K562 (cell line): ENCODE data around the gene CHSY1. TPM values are rescaled to one million over a fixed set of nuclear protein-coding genes. Genes with fewer than 3 reads are reported as not detected.

Source experiments
- ATAC-seq: fragments of 200-7000 bp; cut with Tn5 transposase; 3 replicates; pipeline ENCODE4 v1.9.1; 2020; ENCODE audit warnings: moderate library complexity
- BruUV-seq: library from RNA; stranded (reverse); fragments of 400-500 nt; replicated peaks from 2 replicates; lab custom pipeline; 2021; lab: Mats Ljungman, UMichigan
- CTCF ChIA-PET: fragments of 300-600 bp; formaldehyde crosslinking; extraction: SDS; loops from one replicate; lab custom pipeline; 2021; ENCODE audit warnings: low intra/inter-chr PET ratio; lab: Yijun Ruan, JAX
- POLR2A ChIA-PET: fragments of 300-600, 350-650 bp; sonication (Branson Sonifier 250); formaldehyde crosslinking; extraction: SDS; loops from one replicate; lab custom pipeline; 2021; ENCODE audit warnings: antibody characterized with exemption, inconsistent platforms; lab: Yijun Ruan, JAX
- DNase-seq, 4 experiments: peaks; one replicate each; pipeline versions ENCODE4 v3.0.0 to v3.0.0-alpha.2; 2011 to 2018; ENCODE audit warnings: low spot score in 3 of 4, mixed read lengths in 3 of 4; ENCODE audit errors: extremely low read depth in 1 of 4
- FAIRE-seq: peaks from 2 replicates; lab custom pipeline; 2011; peaks lifted over from hg19 to GRCh38; lab: Jason Lieb, UNC
- H2AFZ ChIP-seq: 2 replicates; pipeline ENCODE4 v1.6.0; 2011; ENCODE audit warnings: low read depth, low read length, control low read depth, inconsistent platforms
- H3K27ac ChIP-seq: fragments of 200-600 bp; 3 replicates; pipeline ENCODE4 v1.8.0; 2011; ENCODE audit warnings: low read depth, mild to moderate bottlenecking, control low read depth, inconsistent platforms, low read length, moderate library complexity, mixed read lengths; ENCODE audit errors: extremely low read depth
- H3K27me3 ChIP-seq, 2 experiments: fragments of 300-600 bp in 1 of 2; 2 replicates in 1 of 2; 3 replicates in 1 of 2; pipeline versions ENCODE4 v1.6.0 to v1.8.0; 2011; ENCODE audit warnings: inconsistent platforms in 2 of 2, low read length in 2 of 2, mild to moderate bottlenecking in 1 of 2, mixed read lengths in 1 of 2, moderate library complexity in 1 of 2; ENCODE audit not compliant: control insufficient read depth in 2 of 2, insufficient read depth in 2 of 2
- H3K36me3 ChIP-seq: fragments of 300-600 bp; 3 replicates; pipeline ENCODE4 v1.8.0; 2011; ENCODE audit warnings: mild to moderate bottlenecking, low read length, inconsistent platforms; ENCODE audit not compliant: control insufficient read depth, insufficient read depth
- H3K4me1 ChIP-seq, 2 experiments: fragments of 200-600 bp in 1 of 2; replicated peaks in 1 of 2; 2 replicates in 1 of 2; 3 replicates in 1 of 2; pipeline versions ENCODE4 v1.5.1 to v1.8.0; 2011; ENCODE audit warnings: inconsistent platforms in 2 of 2, low read length in 2 of 2, mild to moderate bottlenecking in 1 of 2, mixed read lengths in 1 of 2, moderate library complexity in 1 of 2; ENCODE audit not compliant: control insufficient read depth in 2 of 2, insufficient read depth in 2 of 2
- H3K4me2 ChIP-seq: 2 replicates; pipeline ENCODE4 v1.6.1; 2011; ENCODE audit warnings: low read length, control low read depth, inconsistent platforms, mixed read lengths; ENCODE audit not compliant: insufficient read depth
- H3K4me3 ChIP-seq: fragments of 200-600 bp; sonication (generic), shearing (Covaris generic); 2 replicates; pipeline ENCODE4 v1.5.1; 2016; ENCODE audit warnings: control low read depth, inconsistent platforms
- H3K79me2 ChIP-seq: fragments of 200-600 bp; 3 replicates; pipeline ENCODE4 v1.8.0; 2011; ENCODE audit warnings: low read length, inconsistent platforms; ENCODE audit not compliant: control insufficient read depth, insufficient read depth
- H3K9ac ChIP-seq, 2 experiments: 2 replicates each; pipeline versions ENCODE4 v1.6.0 to v1.6.1; 2011; ENCODE audit warnings: low read depth in 2 of 2, low read length in 2 of 2, control low read depth in 1 of 2, inconsistent platforms in 1 of 2, mild to moderate bottlenecking in 1 of 2, mixed read lengths in 1 of 2; ENCODE audit not compliant: insufficient read depth in 1 of 2
- H3K9me1 ChIP-seq: one replicate; pipeline ENCODE4 v1.6.0; 2011; ENCODE audit warnings: inconsistent platforms, mild to moderate bottlenecking, low read length, moderate library complexity; ENCODE audit not compliant: control insufficient read depth, insufficient read depth
- H3K9me3 ChIP-seq: replicated peaks from 2 replicates; pipeline ENCODE4 v1.5.1; 2011; ENCODE audit warnings: low read depth, low read length, inconsistent platforms; ENCODE audit not compliant: control insufficient read depth, insufficient read depth
- H4K20me1 ChIP-seq: replicated peaks from 2 replicates; pipeline ENCODE4 v1.6.1; 2011; ENCODE audit warnings: low read length, inconsistent platforms, mixed read lengths; ENCODE audit not compliant: control insufficient read depth, insufficient read depth
- C11orf30 ChIP-seq: fragments of 450-650 bp; IDR thresholded peaks from 2 replicates; pipeline ENCODE4 v1.6.1; 2016; ENCODE audit warnings: low read depth, mild to moderate bottlenecking
- KAT7 ChIP-seq: sonication (generic); formaldehyde crosslinking; IDR thresholded peaks from 2 replicates; pipeline ENCODE4 v1.8.0; 2022; ENCODE audit warnings: missing genetic modification reagents, mild to moderate bottlenecking, borderline replicate concordance
- LARP7 ChIP-seq: fragments of 450-650 bp; IDR thresholded peaks from 2 replicates; pipeline ENCODE4 v1.6.1; 2016
- ZNF316 ChIP-seq: fragments of 450-650 bp; IDR thresholded peaks from 2 replicates; pipeline ENCODE4 v1.6.1; 2016
- WGBS: fragments of 100-300 bp; shearing (Covaris generic); methylation state at CpG from one replicate; pipeline ENCODE4 v1.1.6; 2016; ENCODE audit warnings: low coverage, mixed read lengths; ENCODE audit not compliant: insufficient coverage; ENCODE audit errors: missing lambda C conversion rate; 5-methylcytosine and 5-hydroxymethylcytosine counted together
- in situ Hi-C: fragments of 300-500 bp; cut with MboI; formaldehyde crosslinking; loops from 4 replicates; pipeline ENCODE4 v1.15.0; 2018; ENCODE audit warnings: inconsistent platforms, mixed read lengths
- intact Hi-C: fragments of 100-400 bp; cut with micrococcal nuclease; formaldehyde crosslinking; loops from 2 replicates; pipeline ENCODE4 v1.14.2; 2022
- polyA plus RNA-seq, 8 experiments: library from polyadenylated mRNA; depleted of rRNA in 4 of 8; stranded (reverse) in 5 of 8; unstranded in 3 of 8; fragments of >200 nt; fragmentation: Nextera tagmentation in 2 of 8; fragmentation: Illumina TruSeq in 1 of 8; extraction: Ambion mirVana in 2 of 8; extraction: Trizol in 1 of 8; gene quantifications; 2 replicates each; pipeline versions ENCODE4 v1.2.1 to v1.2.3, GENCODE V29; 2011 to 2014; ENCODE audit warnings: inconsistent platforms in 1 of 8, missing spikeins in 1 of 8
- total RNA-seq, 7 experiments: library from RNA; depleted of rRNA in 6 of 7; stranded (reverse); fragments of >200 nt in 6 of 7; fragmentation: Illumina TruSeq in 2 of 7; extraction: Trizol in 2 of 7; gene quantifications; 2 replicates each; pipeline versions ENCODE4 v1.2.1 to v1.2.3, GENCODE V29; 2011 to 2021; ENCODE audit warnings: low replicate concordance in 1 of 7

Gene CHSY1
- total and polyA plus RNA-seq, 9 of the 15 experiments (the other 6 are each of a cell fraction or from before 2014, with no cell fraction given) = 7.0 to 16.4 (median 13.4) TPM

DNA sequence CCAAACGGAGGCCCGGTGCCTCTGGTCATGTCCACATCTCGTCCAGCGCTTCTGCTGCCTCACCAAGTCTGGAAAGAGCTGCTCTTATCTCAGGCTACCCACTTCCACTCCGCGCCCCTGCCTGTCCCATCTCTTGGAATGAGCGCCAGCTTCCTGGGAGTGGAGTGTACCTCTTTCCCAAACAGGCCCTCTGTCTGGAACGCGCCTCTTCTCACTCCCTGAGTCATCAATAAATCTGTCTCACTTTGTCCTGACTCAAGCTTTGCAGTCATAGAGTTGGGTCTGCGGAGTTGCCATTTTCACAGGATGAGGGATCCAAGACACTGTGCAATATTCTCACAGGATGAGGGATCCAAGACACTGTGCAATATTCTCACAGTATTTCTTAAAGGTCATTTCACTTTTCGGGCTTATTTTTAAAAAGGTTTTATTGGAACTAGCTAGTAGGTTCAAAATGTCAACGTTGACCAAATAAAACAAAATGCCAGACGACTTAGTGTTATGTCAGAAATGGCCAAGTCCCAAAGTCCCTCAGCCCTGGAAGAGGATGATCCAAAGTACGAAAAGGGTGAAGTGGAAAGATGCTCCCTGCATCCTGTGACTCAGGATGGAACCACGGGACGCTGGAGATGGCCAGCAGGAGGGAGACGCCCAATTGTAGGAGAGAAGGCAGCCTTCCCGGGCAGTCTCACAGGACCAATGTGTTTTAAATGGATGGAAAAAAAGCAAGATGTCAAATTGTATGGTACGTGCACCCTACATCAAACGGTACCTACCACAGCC is 81.1 kb downstream of the CHSY1 start:
- Histone ChIP-seq H3K36me3 (0 out of 3 replicates have a peak, but pooled peaks cover 2% of the 10 kb centered on the region), H4K20me1 (no peaks in the 10 kb centered on the region), H3K9ac (no peak overlapping the region), H3K4me2 (no peak overlapping the region), H3K4me3 (no peak overlapping the region), H3K27me3 (no peaks in the 10 kb centered on the region)
- ATAC-seq = no peak
- POLR2A ChIA-PET = interaction anchor here (1.0 kb wide), 1 partner anchor 23 kb away, joined by 3 read pairs; no protein-coding TSS in a partner anchor
- no TSS peak for BruUV-seq
- FAIRE-seq = no peak
- WGBS = 72% methylated on average over 20 of the region's 20 CpGs
- TF ChIP-seq KAT7 (CRISPR knock-in tag) (no peak), LARP7 (no peak), C11orf30 (0 out of 2 replicates have a peak, but pooled peaks have one; percentile 14), ZNF316 (peak; percentile 35; the same call in 1 of the 2 replicates)
- TF ChIP-seq, all 486 proteins: peak for 2
- Histone ChIP-seq H3K79me2 (no peaks in the 10 kb centered on the region), H3K4me1 (peaks cover 27 to 36% of the 10 kb centered on the region in 2 experiments), H3K27ac (no peak overlapping the region), H3K9me1 (no peaks in the 10 kb centered on the region), H2AFZ (no peak overlapping the region), H3K9me3 (peaks cover 10% of the 10 kb centered on the region)
- CTCF ChIA-PET = no interaction called here
- no peak for DNase-seq
- in situ Hi-C loops (no loop called here), intact Hi-C loops (no loop called here)
